Measurements from ENCODE around the gene GRIK5.
A peak's percentile ranks its signal among the peaks of the same experiment; 100 is the strongest.
"Not testable (repeated sequence)": the region's sequence is repeated elsewhere in the genome, so short reads cannot be mapped to it uniquely, and the experiment has no call there.

The GRIK5 gene

GRCh38 chr19:42109896-42110295 is 39.9 kb upstream of the GRIK5 start:
- CTCF ChIA-PET, result interaction anchor here (0.6 to 11.0 kb wide), 20 partner anchors 10 to 291 kb away, joined by 3 to 173 read pairs (median 40); partner anchors contain the start of genes DEDD2, GSK3A, POU2F2 and ZNF526
- POLR2A ChIA-PET, result interaction anchor here (2.1 kb wide), 1 partner anchor 12 kb away, joined by 4 read pairs; no protein-coding TSS in a partner anchor
- H3K4me3 ChIP-seq (ENCODE audit: low read depth, low read length), result no peak overlapping the region
- no peak for DNase-seq (ENCODE audit: low read depth, low spot score)
- no peak for TF ChIP-seq CTCF (IDR thresholded peaks at IDR 0.05; ENCODE audit: insufficient read depth, low read length, missing control alignments)

DNA sequence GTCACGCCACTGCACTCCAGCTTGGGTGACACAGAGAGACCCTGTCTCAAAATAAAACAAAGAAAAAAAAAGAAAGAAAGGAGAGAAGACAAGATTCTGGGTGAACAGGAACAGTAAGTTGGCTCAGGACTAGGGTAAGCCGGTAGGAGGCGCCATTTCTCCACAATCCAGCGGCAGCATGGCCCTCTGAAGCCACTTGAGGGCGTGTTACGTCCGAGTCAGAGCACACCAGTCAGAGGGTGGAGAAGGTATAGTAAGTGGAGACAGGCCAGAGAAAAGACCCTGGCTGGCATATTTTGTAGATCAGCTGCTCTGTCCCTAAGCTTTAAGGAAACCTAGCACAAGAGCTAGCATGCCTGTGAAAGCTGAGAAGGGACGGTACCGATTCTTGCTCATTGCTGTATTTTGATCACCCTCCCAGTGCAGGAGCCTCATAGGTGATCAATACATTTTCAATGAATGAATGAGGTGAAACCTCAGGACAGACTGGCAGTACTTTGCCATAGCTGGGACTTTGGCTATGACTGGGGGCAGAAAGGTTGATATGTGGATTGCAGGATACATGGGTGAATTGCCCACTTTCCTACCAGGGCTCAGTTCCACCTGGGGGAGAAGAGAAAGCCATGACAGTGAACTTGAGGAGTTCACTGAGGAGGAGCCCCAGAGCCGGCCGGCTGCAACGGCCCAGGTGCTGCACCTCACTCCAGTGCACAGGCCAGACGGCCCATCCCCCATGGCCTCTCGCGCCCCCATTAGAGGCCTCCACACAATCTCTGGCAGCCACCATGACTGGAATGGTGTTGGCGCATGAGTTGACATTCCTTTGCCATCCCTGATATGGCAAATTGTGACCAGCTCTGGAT is 38.8 kb upstream of the GRIK5 start:
- CTCF ChIA-PET, result interaction anchor here (0.6 to 11.0 kb wide), 43 partner anchors 8 to 332 kb away, joined by 3 to 173 read pairs (median 7); partner anchors contain the start of genes DEDD2, GSK3A, POU2F2 and ZNF526
- peak; percentile 56 for DNase-seq (ENCODE audit: low read depth, low spot score)
- peak; percentile 100 for TF ChIP-seq CTCF (IDR thresholded peaks at IDR 0.05; ENCODE audit: insufficient read depth, low read length, missing control alignments)
- POLR2A ChIA-PET, result interaction anchor here (1.2 kb wide), 1 partner anchor 126 kb away, joined by 5 read pairs; no protein-coding TSS in a partner anchor
- no peak overlapping the region for H3K4me3 ChIP-seq (ENCODE audit: low read depth, low read length)

- CTCF ChIA-PET, result interaction anchor here (1.5 kb wide), 2 partner anchors 18 to 27 kb away, joined by 3 to 4 read pairs; partner anchors contain the start of gene POU2F2
- TF ChIP-seq CTCF (IDR thresholded peaks at IDR 0.05; ENCODE audit: insufficient read depth, low read length, missing control alignments), result no peak
- no peak overlapping the region for H3K4me3 ChIP-seq (ENCODE audit: low read depth, low read length)
- POLR2A ChIA-PET, result no interaction called here
- DNase-seq (ENCODE audit: low read depth, low spot score), result no peak
Measured at GRCh38 chr19:42105368-42105767, 35.4 kb upstream of the GRIK5 start.

DNA sequence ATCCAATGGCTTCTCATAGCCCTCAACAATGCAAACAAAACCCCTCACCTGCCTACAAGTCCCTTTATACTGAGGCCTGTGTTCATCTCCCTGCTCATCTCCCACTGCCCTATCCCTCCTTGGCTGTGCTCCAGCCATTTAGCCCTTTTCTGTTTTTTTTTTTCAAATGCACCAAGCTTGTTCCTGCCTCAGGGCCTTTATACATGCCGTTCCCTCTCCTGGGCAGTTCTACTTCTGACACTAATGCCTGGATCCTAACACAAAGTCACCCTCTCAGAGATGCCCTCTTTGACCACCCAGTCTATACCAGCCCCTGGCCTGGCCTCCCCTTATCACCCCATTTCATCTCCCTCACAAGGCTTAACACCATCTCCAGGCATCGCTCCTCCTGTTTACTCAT is 32.9 kb upstream of the GRIK5 start:
- ChIA-PET CTCF (interaction anchor here (0.7 to 5.6 kb wide), 12 partner anchors 7 to 194 kb away, joined by 3 to 59 read pairs (median 5); no protein-coding TSS in a partner anchor), POLR2A (no interaction called here)
- no peak for TF ChIP-seq CTCF (IDR thresholded peaks at IDR 0.05; ENCODE audit: insufficient read depth, low read length, missing control alignments)
- DNase-seq (ENCODE audit: low read depth, low spot score), result no peak
- H3K4me3 ChIP-seq (ENCODE audit: low read depth, low read length), result no peak overlapping the region

- CTCF ChIA-PET, result interaction anchor here (1.2 to 5.6 kb wide), 3 partner anchors 10 to 33 kb away, joined by 3 to 59 read pairs (median 3); no protein-coding TSS in a partner anchor
- POLR2A ChIA-PET, result interaction anchor here (0.6 to 1.2 kb wide), 2 partner anchors 9 to 32 kb away, joined by 3 read pairs; partner anchors contain the start of gene POU2F2
- H3K4me3 ChIP-seq (ENCODE audit: low read depth, low read length), result not testable (repeated sequence)
Measured at GRCh38 chr19:42100241-42100640, 30.2 kb upstream of the GRIK5 start.

DNA sequence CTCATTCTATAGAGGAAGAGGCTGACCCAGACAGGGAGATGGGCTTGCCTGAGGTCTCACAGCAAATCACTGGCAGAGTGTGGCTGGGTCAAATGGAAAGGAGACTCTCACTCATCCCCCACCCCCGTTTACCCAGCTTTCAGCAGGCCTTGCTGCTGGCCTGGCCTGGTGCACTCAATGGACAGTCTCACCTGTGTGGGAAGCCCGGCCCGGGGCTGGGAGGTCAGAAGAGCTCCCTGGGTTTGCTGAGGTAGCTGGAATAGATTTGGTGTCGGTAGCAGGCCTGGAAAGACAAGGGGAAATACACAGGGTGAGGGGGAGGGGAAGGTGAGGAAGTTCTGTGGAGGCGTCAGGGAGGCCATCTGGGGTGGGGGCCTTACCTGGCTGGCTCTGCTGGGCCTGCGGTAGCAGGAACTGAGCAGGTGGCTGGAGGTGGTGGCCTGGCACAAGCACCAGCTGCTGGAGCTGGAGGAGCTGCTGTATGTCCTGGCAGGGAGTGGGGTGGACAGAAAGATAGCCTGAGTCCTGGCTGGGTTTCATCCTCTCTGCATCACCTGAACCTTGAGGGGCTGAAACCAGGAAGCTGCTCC is 29.4 kb upstream of the GRIK5 start:
- H3K4me3 ChIP-seq (ENCODE audit: low read depth, low read length), result no peak overlapping the region
- CTCF ChIA-PET, result interaction anchor here (1.0 to 5.6 kb wide), 5 partner anchors 9 to 84 kb away, joined by 3 to 59 read pairs (median 4); no protein-coding TSS in a partner anchor
- POLR2A ChIA-PET, result interaction anchor here (1.2 kb wide), 1 partner anchor 33 kb away, joined by 3 read pairs; the partner anchor contains the start of gene POU2F2
- TF ChIP-seq CTCF (IDR thresholded peaks at IDR 0.05; ENCODE audit: insufficient read depth, low read length, missing control alignments), result no peak
- no peak for DNase-seq (ENCODE audit: low read depth, low spot score)

More at GRCh38 chr19:42100241-42100640, 30.2 kb upstream of the GRIK5 start:
- DNase-seq (ENCODE audit: low read depth, low spot score), result not testable (repeated sequence)
